GM23338 (cell line): ENCODE measurements around the gene DPP9. TPM values are rescaled to one million over a fixed set of nuclear protein-coding genes. Genes with fewer than 3 reads are reported as not detected.
A peak's percentile ranks its signal among the peaks of the same experiment; 100 is the strongest.

Source experiments
- ATAC-seq: fragments of 200-7000 bp; cut with Tn5 transposase; 3 replicates; pipeline ENCODE4 v1.9.1; 2020
- DNase-seq: peaks from one replicate; pipeline ENCODE4 v3.0.0-alpha.2; 2015; ENCODE audit warnings: low spot score
- H2AFZ ChIP-seq: fragments of 200-600 bp; sonication (generic); 2 replicates; pipeline ENCODE4 v1.8.0; 2016; ENCODE audit warnings: antibody characterized with exemption, mild to moderate bottlenecking, moderate library complexity
- H3F3A ChIP-seq: fragments of 200-600 bp; sonication (generic); replicated peaks from 2 replicates; pipeline ENCODE4 v1.8.0; 2017; ENCODE audit warnings: antibody characterized with exemption, mixed run types, low read depth
- H3K27ac ChIP-seq: fragments of 200-600 bp; sonication (generic); 2 replicates; pipeline ENCODE4 v1.6.1; 2016; ENCODE audit warnings: low read depth
- H3K27me3 ChIP-seq: fragments of 200-600 bp; sonication (generic); 2 replicates; pipeline ENCODE4 v1.8.0; 2016; ENCODE audit warnings: mild to moderate bottlenecking, mixed run types, moderate library complexity; ENCODE audit not compliant: insufficient read depth
- H3K36me3 ChIP-seq: fragments of 200-600 bp; sonication (generic); 2 replicates; pipeline ENCODE4 v1.8.0; 2016; ENCODE audit warnings: mild to moderate bottlenecking; ENCODE audit not compliant: insufficient read depth
- H3K4me1 ChIP-seq: fragments of 200-600 bp; sonication (generic); 2 replicates; pipeline ENCODE4 v1.8.0; 2016; ENCODE audit warnings: mild to moderate bottlenecking, moderate library complexity; ENCODE audit not compliant: insufficient read depth
- H3K4me2 ChIP-seq: fragments of 200-600 bp; sonication (generic); 2 replicates; pipeline ENCODE4 v1.7.1; 2017; ENCODE audit warnings: mixed run types
- H3K4me3 ChIP-seq: fragments of 200-600 bp; sonication (generic); 2 replicates; pipeline ENCODE4 v1.6.1; 2016; ENCODE audit warnings: mixed run types
- H3K79me2 ChIP-seq: fragments of 200-600 bp; sonication (generic); replicated peaks from 2 replicates; pipeline ENCODE4 v1.8.0; 2017; ENCODE audit warnings: mild to moderate bottlenecking; ENCODE audit not compliant: insufficient read depth
- H3K9me2 ChIP-seq: fragments of 200-600 bp; sonication (generic); 2 replicates; pipeline ENCODE4 v1.8.0; 2017; ENCODE audit not compliant: insufficient read depth
- H4K20me1 ChIP-seq: fragments of 200-600 bp; sonication (generic); replicated peaks from 2 replicates; pipeline ENCODE4 v1.8.0; 2017; ENCODE audit warnings: mild to moderate bottlenecking; ENCODE audit not compliant: insufficient read depth
- H3K27ac Mint-ChIP-seq: 2 replicates; pipeline ENCODE4 v1.8.0; 2020; ENCODE audit warnings: inconsistent platforms, mild to moderate bottlenecking, moderate library complexity, mixed read lengths
- H3K27me3 Mint-ChIP-seq: 3 replicates; pipeline ENCODE4 v1.8.0; 2022; ENCODE audit warnings: low read depth, mild to moderate bottlenecking, moderate library complexity, mixed read lengths, inconsistent platforms; ENCODE audit not compliant: insufficient read depth, poor library complexity
- H3K36me3 Mint-ChIP-seq: 3 replicates; pipeline ENCODE4 v1.8.0; 2021; ENCODE audit warnings: low read depth, mild to moderate bottlenecking, inconsistent platforms, moderate library complexity, mixed read lengths
- H3K4me1 Mint-ChIP-seq: 3 replicates; pipeline ENCODE4 v1.8.0; 2020; ENCODE audit warnings: mild to moderate bottlenecking, inconsistent platforms, mixed read lengths
- H3K4me3 Mint-ChIP-seq: 3 replicates; pipeline ENCODE4 v1.8.0; 2021; ENCODE audit warnings: moderate library complexity, mild to moderate bottlenecking, inconsistent platforms, mixed read lengths
- H3K9me3 Mint-ChIP-seq: 3 replicates; pipeline ENCODE4 v1.8.0; 2020; ENCODE audit warnings: moderate library complexity, mild to moderate bottlenecking, inconsistent platforms, mixed read lengths
- CREB1 ChIP-seq: fragments of 250-450 bp; sonication (Bioruptor Pico); IDR thresholded peaks from 2 replicates; pipeline ENCODE4 v1.5.0; 2020; ENCODE audit warnings: low read depth, mild to moderate bottlenecking, moderate library complexity
- CTCF ChIP-seq, 2 experiments: fragments of 200-600 bp in 1 of 2; sonication (generic) in 1 of 2; conservative IDR thresholded peaks; 2 replicates each; pipeline versions ENCODE4 v1.5.1 to v1.6.1; 2016 to 2017; ENCODE audit warnings: antibody characterized with exemption in 2 of 2, low read depth in 2 of 2, mild to moderate bottlenecking in 2 of 2, moderate library complexity in 1 of 2
- ETS1 ChIP-seq: IDR thresholded peaks from 2 replicates; pipeline ENCODE4 v1.6.1; 2016; ENCODE audit warnings: antibody characterized with exemption
- EZH2 ChIP-seq: fragments of 200-600 bp; sonication (generic); IDR thresholded peaks from one replicate; pipeline ENCODE4 v1.8.0; 2017; ENCODE audit warnings: antibody characterized with exemption, mild to moderate bottlenecking, low read depth; ENCODE audit not compliant: unreplicated experiment
- EZH2phosphoT487 ChIP-seq: fragments of 200-600 bp; sonication (generic); IDR thresholded peaks from one replicate; pipeline ENCODE4 v1.8.1; 2018; ENCODE audit warnings: antibody characterized with exemption; ENCODE audit not compliant: unreplicated experiment
- JUNB ChIP-seq: IDR thresholded peaks from one replicate; pipeline ENCODE4 v1.6.1; 2016; ENCODE audit warnings: antibody characterized with exemption; ENCODE audit not compliant: unreplicated experiment
- NANOG ChIP-seq: IDR thresholded peaks from 2 replicates; pipeline ENCODE4 v1.6.1; 2016; ENCODE audit warnings: antibody characterized with exemption, borderline replicate concordance
- POLR2AphosphoS5 ChIP-seq: IDR thresholded peaks from 2 replicates; pipeline ENCODE4 v1.6.1; 2016; ENCODE audit warnings: antibody characterized with exemption, low read depth
- STAT1 ChIP-seq: IDR thresholded peaks from one replicate; pipeline ENCODE4 v1.6.1; 2016; ENCODE audit warnings: antibody characterized with exemption; ENCODE audit not compliant: unreplicated experiment
- ZNF114 ChIP-seq: fragments of 250-450 bp; sonication (Bioruptor Pico); IDR thresholded peaks from 2 replicates; pipeline ENCODE4 v1.5.0; 2020; ENCODE audit warnings: mild to moderate bottlenecking, moderate library complexity
- ZNF331 ChIP-seq: fragments of 250-450 bp; sonication (Bioruptor Pico); IDR thresholded peaks from 2 replicates; pipeline ENCODE4 v1.5.0; 2020; ENCODE audit warnings: low read depth, mild to moderate bottlenecking, moderate library complexity
- polyA plus RNA-seq: library from polyadenylated mRNA; unstranded; fragments of >200 nt; fragmentation: Nextera tagmentation; extraction: Ambion mirVana; gene quantifications from 2 replicates; pipeline ENCODE4 v1.2.1, GENCODE V29; 2016
- total RNA-seq: library from RNA; depleted of rRNA; stranded (reverse); fragments of >200 nt; shearing (Covaris generic); gene quantifications from 2 replicates; pipeline ENCODE4 v1.2.3, GENCODE V29; 2014

Gene DPP9
- total and polyA plus RNA-seq, 2 experiments from 2014 or later, result 19.5 to 49.2 TPM

GRCh38 chr19:4759388-4760284 is 36.0 kb upstream of the DPP9 start:
- Histone ChIP-seq H3K79me2 (no peaks in the 10 kb centered on the region), H3K9me2 (no peaks in the 10 kb centered on the region), H2AFZ (peak overlapping the region; percentile 98), H3K4me3 (peak overlapping the region; percentile 66), H3K27ac (no peak overlapping the region), H3K36me3 (no peaks in the 10 kb centered on the region), H3K4me2 (peak overlapping the region; percentile 86), H3K27me3 (peaks cover 16% of the 10 kb centered on the region), H4K20me1 (no peaks in the 10 kb centered on the region), H3K4me1 (peaks cover 4% of the 10 kb centered on the region; the same call in 1 of the 2 replicates), H3F3A (no peaks in the 10 kb centered on the region)
- DNase-seq, result peak; percentile 97
- no peak overlapping the region for H3K27ac Mint-ChIP-seq
- no peaks in the 10 kb centered on the region for H3K9me3 Mint-ChIP-seq
- peaks cover 6% of the 10 kb centered on the region; the same call in 2 of the 3 replicates for H3K4me1 Mint-ChIP-seq
- peaks cover 14% of the 10 kb centered on the region for H3K27me3 Mint-ChIP-seq
- peak; percentile 97 for ATAC-seq
- TF ChIP-seq EZH2 (no peak), CREB1 (no peak), ZNF114 (no peak)
- H3K36me3 Mint-ChIP-seq, result no peaks in the 10 kb centered on the region
- H3K4me3 Mint-ChIP-seq, result peak overlapping the region; percentile 64

- no peak for TF ChIP-seq EZH2phosphoT487
- TF ChIP-seq NANOG, result no peak
- TF ChIP-seq JUNB, result no peak
- TF ChIP-seq ZNF114, result no peak
Measured at GRCh38 chr19:4758659-4759058, 35.0 kb upstream of the DPP9 start.

GRCh38 chr19:4758082-4758481 is 34.4 kb upstream of the DPP9 start:
- no peaks in the 10 kb centered on the region for H3K36me3 Mint-ChIP-seq
- TF ChIP-seq EZH2 (no peak), ETS1 (no peak), CTCF (conservative IDR thresholded peaks at IDR 0.05; ENCODE audit: low read depth in 2 of 2) (no peak), STAT1 (no peak), ZNF331 (CRISPR knock-in tag) (no peak), POLR2AphosphoS5 (no peak)
- Histone ChIP-seq H3K27ac (no peak overlapping the region), H3K4me3 (no peak overlapping the region), H3K79me2 (no peaks in the 10 kb centered on the region), H2AFZ (no peak overlapping the region), H3K4me1 (peaks cover 4% of the 10 kb centered on the region; the same call in 1 of the 2 replicates), H3K36me3 (no peaks in the 10 kb centered on the region), H3K27me3 (peaks cover 16% of the 10 kb centered on the region), H4K20me1 (no peaks in the 10 kb centered on the region), H3K4me2 (no peak overlapping the region), H3F3A (no peaks in the 10 kb centered on the region), H3K9me2 (no peaks in the 10 kb centered on the region)
- no peak overlapping the region for H3K4me3 Mint-ChIP-seq
- H3K9me3 Mint-ChIP-seq, result no peaks in the 10 kb centered on the region; the same call in 2 of the 3 replicates
- peaks cover 3% of the 10 kb centered on the region; the same call in 1 of the 3 replicates for H3K4me1 Mint-ChIP-seq
- ATAC-seq (no peak), DNase-seq (no peak)
- H3K27me3 Mint-ChIP-seq, result peaks cover 14% of the 10 kb centered on the region
- H3K27ac Mint-ChIP-seq, result no peak overlapping the region

More at GRCh38 chr19:4758659-4759058, 35.0 kb upstream of the DPP9 start:
- Mint-ChIP-seq H3K4me1 (peaks cover 3% of the 10 kb centered on the region; the same call in 1 of the 3 replicates), H3K27ac (no peak overlapping the region), H3K4me3 (no peak overlapping the region), H3K27me3 (peaks cover 14% of the 10 kb centered on the region), H3K36me3 (no peaks in the 10 kb centered on the region), H3K9me3 (no peaks in the 10 kb centered on the region)
- Histone ChIP-seq H3K9me2 (no peaks in the 10 kb centered on the region), H3K27ac (no peak overlapping the region), H3K36me3 (no peaks in the 10 kb centered on the region), H3K79me2 (no peaks in the 10 kb centered on the region), H3F3A (no peaks in the 10 kb centered on the region), H3K4me1 (peaks cover 4% of the 10 kb centered on the region; the same call in 1 of the 2 replicates), H4K20me1 (no peaks in the 10 kb centered on the region), H3K4me2 (no peak overlapping the region), H2AFZ (no peak overlapping the region), H3K27me3 (peaks cover 16% of the 10 kb centered on the region), H3K4me3 (no peak overlapping the region)
- no peak for DNase-seq
- ATAC-seq, result no peak
